Fibroblast of skin of abdomen (primary cell): ENCODE data around the gene SLC39A1.
"Not testable (repeated sequence)": the region's sequence is repeated elsewhere in the genome, so short reads cannot be mapped to it uniquely, and the experiment has no call there.

Experiments used
- DNase-seq: peaks from one replicate; pipeline ENCODE4 v3.0.0-alpha.2; 2013

SLC39A1 gene

GRCh38 chr1:153928791-153929341 is 34.5 kb downstream of the SLC39A1 start:
- DNase-seq = no peak

DNA sequence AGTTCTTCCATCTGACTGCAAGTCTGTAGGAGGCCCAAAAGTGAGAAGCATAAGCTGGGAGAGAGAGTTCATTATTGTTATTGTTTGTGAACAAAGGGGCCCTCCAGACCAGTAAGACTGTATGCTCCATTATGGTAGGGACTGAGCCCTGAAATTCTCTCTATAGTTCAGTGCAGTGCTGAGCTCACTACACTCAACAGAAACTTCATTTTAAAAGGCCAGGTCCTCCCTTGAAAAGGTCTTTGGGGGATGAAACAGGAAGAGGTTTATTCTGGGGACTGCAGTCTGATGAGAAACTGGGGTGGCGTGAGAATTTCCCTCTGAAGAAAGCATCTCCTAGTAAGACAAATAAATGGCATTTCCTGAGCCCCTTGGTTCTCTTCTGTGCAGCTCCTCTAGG is 35.1 kb downstream of the SLC39A1 start:
- DNase-seq = no peak

DNA sequence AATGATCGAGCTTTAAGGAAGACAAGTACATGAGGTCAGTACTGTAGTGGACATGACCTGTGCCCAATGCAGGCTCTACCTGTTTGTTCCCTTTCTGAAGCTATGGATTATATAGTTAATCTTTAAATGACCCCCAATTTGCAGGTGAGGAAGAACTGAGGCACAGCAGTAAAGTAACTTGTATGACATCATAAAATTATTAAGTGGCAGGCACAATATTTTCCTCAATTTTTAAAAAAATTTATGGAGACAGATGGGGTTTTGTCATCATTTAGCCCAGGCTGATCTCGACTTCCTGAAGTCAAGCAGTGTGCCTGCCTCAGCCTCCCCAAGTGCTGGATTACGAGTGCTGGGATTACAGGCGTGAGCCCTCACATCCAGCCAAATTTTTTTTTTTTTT is 36.9 kb downstream of the SLC39A1 start:
- no peak for DNase-seq

DNA sequence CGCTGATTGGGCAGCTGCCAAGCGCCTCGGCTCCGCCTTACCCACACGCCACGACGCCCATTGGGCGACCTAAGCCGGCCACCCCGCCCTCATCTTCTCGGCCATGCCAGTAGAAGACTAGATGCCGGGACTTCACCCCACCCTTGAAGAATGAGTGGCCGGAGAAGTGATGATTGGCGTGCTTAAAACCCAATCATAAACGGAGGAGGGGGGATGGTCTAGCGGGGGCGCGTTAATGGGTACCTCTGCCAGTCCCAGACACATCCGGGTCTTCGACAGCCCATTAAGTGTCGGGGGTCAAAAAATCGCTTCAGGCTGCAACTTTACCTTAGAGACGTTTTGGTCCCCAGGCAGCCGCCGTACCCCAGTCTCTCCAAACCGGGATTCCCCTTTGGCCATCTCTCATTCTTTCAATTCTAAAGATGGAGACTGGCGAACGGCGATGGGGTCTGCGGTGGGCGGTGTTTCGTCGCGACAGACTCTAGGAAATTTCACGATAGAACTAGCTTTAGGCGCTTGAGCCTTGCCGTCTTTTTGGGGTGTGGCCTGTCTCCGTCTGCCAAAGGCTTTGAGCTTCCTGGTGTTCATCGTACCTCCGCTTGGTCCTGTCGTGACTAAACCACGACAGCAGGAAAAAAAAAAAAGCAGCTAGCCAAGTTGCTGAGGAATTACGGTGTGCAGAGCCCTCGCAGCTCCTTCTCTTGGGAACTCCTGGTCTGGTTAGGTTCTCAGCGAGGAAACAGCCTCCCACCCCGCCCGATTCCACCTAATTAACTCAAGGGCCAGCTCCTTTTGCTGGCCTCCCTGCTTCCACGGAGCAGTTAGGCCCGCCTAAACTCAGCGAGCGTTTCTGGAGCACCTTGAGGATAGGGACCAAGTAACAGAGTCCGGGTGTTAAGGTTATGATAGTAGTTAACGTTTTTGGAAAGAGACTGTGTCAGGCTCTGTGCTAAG is 40.1 kb downstream of the SLC39A1 start, which contains the start of gene GATAD2B:
Gene GATAD2B, minus strand, starts transcription at position 1 of the 954 bp plus-strand sequence. CDS start 94,625 bp downstream, outside the sequence.
- peak; percentile 100 for DNase-seq

- no peak for DNase-seq
Observed at GRCh38 chr1:153922076-153922971, 41.0 kb downstream of the SLC39A1 start.

DNA sequence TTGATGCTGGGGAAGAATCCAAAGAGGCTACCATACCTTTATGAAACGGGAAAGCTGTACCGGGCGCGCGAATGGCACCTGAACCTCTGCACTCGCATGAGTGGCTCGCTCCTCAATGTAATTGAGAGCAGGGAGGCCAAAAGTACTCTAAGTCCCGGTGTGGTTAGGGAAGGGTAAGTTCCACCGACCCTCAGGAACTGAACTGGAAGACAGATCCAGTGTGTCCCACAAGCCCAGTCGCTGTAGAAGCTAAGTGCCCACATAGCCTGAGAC is 41.6 kb downstream of the SLC39A1 start:
- DNase-seq = no peak

GRCh38 chr1:153921080-153921802 is 42.1 kb downstream of the SLC39A1 start:
- DNase-seq = no peak

DNA sequence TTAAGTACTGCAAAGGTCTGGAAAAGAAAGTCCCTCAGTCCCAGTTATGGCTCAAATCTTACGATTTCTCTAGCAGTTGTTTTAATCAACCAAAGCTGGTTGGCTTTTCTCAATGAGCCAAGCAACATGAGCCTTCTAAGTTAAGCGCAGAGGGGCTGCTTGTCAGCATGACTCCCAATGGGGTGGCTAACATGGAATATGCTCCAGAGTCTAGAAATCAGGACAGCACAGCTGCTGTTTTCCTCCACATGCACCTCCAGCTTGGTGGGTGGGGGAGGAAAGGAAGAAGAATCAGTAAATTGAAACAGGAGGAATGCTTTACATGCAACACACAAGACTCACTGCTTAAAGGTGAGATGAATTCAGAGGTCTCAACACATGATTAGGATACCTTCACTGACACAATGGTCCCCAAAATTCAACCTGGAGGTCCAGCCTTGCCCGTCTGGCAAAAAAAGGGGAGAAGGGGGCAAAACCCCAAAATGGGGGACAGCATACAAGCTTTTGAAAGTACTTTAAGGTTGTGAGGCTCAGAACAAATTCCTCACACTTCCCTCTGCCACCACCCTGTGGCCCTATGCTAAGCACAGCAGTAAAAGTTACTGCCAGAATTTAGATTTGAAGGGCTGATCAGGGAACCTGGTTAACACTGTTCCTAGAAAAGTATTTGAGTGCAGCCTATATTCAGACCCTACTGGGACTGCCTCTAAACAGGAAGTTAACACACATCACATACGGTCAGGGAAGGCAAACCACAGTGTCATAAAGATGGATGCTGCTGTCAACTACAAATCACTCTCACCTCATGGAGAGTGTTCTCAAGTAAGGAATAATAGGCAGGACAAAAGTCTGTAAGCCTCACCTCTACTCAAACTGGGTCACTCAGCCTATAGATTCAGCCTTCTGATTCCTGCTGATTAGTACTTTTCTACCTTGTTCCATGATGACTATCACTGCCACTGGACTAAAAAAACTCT is 43.2 kb downstream of the SLC39A1 start:
- DNase-seq = peak; percentile 38

- DNase-seq = no peak
Observed at GRCh38 chr1:153916297-153916696, 47.0 kb downstream of the SLC39A1 start.

GRCh38 chr1:153912349-153912748 is 51.0 kb downstream of the SLC39A1 start:
- DNase-seq = no peak

GRCh38 chr1:153910560-153910959 is 52.8 kb downstream of the SLC39A1 start:
- not testable (repeated sequence) for DNase-seq
